ENCODE results near the gene G3BP1.
"Not testable (repeated sequence)": the region's sequence is repeated elsewhere in the genome, so short reads cannot be mapped to it uniquely, and the experiment has no call there.

Gene G3BP1

DNA sequence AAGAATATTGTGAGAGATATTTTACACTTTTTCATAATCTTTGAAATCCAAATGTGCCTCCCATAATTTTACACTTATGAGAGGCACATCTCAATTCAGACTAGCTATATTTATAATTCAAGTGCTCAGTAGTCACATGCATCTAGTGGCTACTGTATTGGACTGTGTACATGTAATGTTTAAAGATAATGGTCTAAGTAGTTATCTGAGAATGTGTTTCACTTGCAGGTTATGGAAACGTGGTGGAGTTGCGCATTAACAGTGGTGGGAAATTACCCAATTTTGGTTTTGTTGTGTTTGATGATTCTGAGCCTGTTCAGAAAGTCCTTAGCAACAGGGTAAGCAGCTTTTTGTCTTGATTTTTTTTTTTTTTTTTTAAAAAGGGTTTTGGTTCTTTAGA is 28.8 kb downstream of the G3BP1 start:
- DNase-seq, result no peak

DNA sequence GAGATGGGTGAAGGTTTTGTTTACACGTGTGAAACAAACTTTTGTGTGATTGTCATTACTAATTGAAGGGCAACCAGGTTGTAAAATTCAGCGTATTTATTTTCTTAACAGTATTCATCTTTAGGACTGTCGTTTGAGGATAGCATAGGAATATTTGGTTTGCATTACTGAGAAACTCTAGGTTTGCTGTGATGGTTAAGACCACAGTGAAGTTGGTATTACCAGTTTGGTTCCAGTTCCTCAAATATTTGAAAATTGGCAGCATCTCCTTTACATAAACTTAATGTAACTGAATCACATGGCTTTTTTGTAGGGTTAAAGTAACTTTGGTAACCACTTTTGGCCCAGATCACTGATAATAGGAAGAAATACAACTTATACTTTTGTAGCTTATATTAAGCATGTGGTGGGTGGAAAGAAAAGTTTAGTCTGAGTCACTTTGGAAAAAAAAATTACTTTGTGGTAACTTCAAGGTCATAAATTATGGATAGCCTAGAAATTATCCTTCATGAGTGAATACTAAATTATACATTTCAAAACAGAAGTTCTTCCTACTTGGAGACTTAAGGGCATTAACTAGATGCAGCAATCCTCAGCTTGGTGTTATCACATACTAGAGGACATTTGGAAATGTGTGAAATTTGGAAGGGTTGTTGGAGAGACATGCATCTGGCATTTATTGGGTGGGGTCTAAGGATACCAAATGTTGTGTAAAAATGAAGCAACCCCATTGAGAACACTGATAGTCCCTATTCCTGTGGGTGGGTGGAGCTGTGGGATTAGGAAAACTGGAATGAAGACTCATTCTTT is 33.9 kb downstream of the G3BP1 start:
- no peak for DNase-seq

DNA sequence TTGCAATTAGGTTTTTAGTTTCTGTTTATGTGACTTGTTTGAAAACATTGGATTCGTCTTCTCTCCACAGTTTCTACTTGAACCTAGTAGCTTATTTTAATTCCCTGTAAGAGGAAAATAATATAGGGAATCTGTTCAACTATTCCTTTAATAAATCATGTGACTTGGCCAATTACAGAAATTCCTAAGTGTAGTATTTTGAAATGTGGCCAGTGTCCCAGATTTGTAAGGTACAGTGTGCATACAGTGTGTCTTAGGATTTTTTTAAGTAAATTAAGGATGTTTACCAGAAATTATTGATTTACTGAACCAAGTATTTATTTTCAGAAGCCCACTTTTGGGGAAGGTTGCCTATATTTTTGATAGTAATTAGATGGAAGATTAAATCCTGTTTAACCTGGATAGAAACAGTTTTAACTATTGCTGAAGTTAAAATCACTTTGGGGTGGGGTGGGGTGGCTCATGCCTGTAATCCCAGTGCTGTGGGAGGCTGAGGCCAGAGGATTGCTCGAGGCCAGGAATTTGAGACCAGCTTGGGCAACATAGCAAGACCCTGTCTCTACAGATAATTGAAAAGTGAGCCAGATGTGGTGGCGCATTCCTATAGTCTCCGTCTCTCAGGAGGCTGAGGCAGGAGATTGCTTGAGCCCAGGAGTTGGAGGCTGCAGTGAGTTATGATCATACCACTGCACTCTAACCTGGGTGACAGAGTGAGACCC is 36.9 kb downstream of the G3BP1 start:
- DNase-seq, result no peak

DNA sequence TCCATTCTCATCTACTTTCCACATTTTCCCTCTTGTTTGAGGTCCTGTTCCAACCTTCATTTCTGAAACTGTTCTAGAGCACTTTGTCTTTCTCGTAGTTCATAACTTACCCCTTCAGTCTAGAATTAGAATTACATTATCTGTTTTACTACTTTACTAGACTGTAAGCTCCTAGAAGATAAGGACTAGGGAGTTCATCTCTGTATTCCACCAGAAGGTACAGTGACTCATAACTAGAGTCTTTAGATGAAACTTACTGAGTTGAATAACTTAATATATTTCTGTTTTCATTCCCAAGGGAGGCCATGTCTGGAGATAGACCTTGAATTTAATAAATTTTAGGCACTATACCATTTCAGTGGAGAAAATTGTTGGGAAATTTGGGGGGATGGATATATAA is 38.7 kb downstream of the G3BP1 start:
- no peak for DNase-seq

DNA sequence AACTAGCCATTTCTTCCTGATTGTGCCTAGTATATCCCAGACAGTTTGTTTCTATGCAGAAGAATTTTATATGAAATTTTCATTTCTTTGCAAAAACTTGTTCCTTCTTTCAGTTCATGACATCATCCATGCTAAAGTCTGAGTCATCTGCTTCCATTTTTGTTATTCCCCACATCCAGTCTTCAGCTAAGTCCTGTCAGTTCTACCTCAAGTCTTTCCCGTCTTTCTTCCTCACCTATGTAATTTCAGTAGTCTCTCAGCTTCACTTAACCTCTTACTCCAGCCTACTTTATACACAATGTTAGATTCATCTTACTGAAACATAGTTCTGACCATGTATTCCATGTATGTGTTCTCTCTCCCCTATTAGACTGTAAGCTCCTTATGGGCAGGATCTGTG is 39.1 kb downstream of the G3BP1 start:
- no peak for DNase-seq

DNA sequence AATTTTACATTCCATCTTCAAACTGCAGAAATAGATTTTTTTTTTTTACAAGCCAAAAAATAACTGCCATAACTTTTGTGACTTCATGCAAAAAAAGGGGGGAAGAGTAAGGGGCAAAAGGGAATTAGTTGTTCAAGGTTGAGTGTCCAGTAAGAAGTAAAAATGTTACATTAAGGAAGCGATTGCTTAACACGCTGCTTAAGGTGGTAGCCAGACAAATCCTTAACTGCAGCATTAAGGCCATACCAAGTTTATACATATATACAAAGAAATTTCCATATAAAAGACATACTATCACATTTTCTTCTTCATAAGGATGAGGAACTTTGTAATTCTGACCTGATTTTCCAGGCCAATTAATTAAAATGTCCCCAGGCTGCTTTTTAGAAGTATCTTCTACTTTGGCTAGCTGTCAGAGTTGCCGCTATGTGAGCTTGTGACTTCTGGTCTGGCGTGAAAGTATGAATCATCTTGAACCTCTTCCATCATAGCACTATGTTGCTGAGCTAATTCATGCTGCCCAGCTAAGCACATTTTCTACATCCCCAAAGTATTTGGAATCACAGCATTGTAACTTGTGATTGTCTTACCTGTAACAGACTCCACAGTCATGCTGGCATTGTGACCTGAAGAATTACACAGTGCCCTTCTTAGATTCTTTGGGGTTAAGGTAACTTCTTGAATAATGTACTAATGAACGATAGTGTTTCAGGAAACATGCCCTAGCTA is 40.0 kb downstream of the G3BP1 start:
- DNase-seq, result no peak

DNA sequence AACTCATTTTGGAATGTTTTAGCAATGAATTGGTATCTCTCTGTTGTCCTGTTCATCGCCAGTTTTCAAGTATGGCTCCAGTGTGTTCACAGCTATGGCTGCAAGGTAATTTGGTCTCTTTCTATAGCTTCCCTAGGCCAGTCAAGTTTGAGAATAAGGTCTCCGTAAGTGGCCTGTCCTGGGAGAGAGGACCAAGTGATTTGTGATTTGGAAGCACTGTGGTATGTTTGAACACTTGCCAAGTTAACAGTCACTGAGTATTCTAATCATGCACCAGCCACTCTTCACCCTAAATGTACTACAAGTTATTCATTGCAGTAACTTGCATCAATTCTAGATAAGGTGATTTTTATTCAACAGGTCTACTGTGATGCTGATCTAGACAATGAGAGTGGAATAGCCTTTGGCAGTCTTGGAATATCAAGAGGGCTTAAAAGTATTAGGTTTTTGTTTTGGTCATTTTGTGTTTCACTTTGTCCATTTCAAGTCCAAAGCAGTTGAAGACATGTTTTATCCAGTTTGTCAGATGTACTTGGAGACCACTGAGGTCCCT is 41.1 kb downstream of the G3BP1 start:
- DNase-seq, result no peak

DNA sequence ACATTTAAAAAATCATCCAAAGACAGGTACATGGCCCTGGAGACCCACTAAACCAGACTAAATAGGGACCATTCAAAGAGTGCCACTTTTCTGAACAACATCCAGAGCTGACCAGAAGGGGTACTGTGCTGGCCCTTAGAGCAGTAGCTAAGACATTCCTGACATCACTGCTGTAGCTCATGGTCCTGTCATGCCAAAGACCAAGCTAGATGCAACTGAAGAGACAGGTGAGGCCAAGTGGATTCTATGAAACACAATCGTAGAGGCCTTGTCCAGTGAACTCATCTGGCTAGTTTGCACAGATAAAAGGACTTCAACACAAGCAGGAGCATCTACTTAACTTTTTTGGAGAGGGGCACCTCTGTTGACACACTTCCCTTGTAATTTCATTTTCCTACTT is 43.3 kb downstream of the G3BP1 start:
- DNase-seq, result no peak

DNA sequence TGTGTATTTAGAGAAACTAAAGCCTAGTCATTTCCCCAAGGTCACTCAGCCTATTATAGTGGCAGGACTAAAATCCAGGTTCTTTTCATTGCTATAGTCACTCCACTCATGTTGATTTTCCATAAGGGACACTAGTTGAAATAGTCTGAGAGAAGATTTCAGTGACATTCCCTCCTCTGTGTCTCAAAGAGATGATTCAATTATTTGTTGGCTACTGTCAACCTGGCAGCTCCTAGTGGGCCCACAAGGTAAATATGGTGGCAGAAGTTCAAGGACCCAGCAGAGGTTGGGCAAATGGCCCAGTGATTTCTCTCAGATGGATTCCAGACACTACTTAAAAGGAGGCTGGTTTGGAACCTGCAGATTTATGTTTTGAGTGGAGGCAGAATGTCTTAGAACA is 48.1 kb downstream of the G3BP1 start:
- DNase-seq, result no peak

DNA sequence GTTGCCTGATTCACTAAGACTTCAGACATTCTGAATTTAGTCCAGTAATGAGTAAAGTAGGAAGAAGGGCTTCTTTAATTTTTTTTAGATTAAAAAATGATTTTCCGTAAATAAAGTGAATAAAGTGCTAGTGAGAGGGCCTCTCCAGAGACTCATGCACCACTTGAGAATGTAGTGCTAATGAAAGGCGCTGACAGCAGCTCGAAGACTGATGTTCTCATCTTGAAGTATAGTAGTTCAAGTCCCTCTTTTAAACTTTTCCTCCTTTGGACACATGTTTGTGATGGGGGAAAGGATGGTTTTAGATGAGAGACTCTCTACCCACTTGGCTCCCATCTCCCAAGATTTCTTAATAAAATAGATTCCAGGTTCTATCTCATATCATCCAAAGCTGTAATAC is 48.5 kb downstream of the G3BP1 start:
- no peak for DNase-seq

DNA sequence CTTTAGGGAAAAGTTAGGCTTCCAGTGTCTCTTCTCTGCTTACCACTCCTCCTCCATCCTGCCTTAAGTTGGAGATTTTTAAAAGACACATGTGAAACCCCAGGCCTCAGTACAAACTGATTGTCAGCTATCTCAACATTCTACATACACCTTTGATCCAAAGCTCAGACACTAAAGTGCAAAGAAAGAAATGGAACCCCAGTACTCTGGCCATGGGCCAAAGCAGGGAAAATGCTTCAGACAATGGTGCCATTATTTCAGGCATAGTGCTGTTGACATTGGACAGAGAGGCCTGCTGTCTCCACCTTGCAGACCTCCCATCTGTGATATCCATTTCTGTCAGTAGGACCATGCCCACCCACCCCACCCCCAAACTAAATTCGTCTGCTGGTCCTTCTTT is 49.1 kb downstream of the G3BP1 start:
- no peak for DNase-seq

DNA sequence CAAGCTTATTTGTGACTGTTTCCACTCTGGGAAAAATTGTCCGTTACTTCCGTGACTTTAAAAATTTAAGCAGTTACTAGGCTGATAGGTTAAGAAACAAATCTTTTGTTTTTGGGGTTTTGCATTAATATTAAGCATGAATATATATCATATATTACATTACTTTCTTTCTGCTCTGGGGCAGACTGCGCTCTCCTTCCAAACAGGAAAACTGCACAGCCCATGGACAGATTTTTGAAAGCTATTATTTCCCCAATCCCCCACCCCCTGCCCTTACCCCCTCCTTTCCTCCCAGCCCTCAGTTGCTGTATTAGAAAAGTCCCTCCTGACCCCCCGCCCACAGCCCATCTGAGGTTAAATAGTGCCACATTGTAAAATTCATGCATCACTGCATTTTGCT is 50.4 kb downstream of the G3BP1 start:
- no peak for DNase-seq

DNA sequence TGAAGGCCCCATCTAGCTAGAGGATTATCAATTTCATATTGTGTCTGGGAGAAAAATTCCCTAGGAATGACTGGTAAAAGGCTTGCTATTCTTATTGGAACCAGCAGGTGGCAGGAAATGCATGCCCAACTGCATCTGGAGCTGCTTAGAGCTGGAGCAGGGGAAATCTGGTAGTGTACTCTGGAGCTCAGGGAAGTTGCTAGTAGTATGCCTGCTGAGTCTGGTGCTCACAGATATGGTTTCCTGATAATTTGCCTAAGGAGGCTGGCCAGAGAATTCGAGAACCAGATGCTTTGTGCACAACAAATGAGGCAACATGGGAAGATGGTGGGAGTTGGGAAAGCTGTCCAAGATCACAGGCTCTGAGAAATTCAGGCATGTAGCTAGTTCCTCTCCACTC is 53.7 kb downstream of the G3BP1 start:
- peak; percentile 62 for DNase-seq

DNA sequence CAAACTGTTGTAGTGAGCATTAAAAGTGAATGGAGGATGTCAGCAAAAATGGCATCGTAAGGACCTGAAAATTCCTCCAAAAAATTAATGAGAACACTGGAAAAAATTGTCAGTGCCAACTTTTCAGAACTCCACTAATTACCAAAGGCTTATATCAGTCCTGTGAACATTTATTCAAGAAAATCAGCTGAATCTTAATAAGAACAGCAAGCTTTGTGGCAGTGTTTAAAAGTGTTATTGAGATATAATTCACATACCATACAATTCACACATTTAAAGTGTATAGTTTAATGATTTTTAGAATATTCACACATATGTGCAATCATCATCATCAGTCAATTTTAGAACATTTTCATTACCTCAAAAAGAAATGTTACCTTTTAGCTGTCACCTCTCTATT is 57.6 kb downstream of the G3BP1 start:
- no peak for DNase-seq

DNA sequence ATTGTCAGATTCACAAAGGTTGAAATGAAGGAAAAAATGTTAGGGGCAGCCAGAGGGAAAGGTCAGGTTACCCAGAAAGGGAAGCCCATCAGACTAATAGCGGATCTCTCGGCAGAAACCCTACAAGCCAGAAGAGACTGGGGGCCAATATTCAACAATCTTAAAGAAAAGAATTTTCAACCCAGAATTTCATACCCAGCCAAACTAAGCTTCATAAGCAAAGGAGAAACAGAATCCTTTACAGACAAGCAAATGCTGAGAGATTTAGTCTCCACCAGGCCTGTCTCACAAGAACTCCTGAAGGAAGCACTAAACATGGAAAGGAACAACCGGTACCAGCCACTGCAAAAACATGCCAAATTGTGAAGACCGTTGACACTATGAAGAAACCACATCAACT is 61.1 kb downstream of the G3BP1 start:
- not testable (repeated sequence) for DNase-seq

DNA sequence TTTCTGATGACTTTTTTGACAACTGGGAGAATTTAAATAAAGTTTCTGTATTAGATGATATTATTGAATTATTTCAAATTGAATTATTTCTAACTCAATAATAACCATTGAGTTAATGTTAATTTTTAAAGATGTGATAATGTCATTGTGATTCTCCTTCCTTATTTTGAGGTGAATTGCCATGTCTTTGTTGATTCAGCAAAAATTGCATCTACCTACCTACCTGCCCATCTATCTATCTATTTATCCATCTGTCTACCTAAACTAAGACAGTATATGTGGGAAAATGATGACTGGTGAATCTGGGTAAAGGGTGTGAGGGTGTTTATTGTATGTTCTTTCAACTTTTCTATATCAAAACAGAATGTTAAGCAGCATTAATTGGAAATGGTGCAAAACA is 75.0 kb downstream of the G3BP1 start:
- no peak for DNase-seq

DNA sequence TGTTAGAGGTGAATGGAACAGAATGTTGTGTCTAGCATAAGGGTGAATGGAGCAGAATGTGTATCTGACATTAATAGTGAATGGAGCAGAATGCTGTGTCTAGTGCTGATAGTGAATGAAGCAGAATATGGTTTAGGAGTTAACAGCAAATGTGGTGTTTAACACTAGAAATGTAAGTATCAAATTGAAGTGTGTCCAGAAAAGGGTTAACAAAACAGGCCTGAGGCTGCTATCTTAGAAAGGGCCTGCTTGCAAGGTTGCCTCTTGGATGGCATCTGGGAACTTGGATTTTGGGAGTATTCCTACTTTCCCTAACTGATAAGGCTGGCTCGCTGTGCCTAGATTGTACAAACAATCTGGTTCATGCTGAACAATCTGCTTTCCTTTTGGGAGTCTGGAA is 76.1 kb downstream of the G3BP1 start:
- no peak for DNase-seq

DNA sequence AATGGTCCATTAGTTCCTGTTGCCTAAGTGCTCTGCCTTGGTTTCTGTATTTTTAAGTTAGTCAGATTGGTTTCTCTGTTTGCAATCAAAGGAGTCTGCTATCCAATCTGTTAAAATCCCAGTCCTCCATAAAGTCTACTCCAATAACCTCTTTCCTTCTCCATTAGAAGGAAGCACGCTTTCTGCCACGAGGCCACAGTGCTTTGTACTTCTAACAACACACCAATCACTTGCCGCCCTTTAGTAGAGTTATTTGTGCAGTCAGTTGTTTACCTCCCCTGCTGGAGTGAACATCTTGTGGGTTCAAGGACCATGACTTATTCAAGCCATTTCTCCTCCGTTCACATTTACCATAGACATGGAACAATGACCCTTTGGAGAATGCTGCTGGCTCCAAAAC is 83.9 kb downstream of the G3BP1 start:
- DNase-seq, result no peak

DNA sequence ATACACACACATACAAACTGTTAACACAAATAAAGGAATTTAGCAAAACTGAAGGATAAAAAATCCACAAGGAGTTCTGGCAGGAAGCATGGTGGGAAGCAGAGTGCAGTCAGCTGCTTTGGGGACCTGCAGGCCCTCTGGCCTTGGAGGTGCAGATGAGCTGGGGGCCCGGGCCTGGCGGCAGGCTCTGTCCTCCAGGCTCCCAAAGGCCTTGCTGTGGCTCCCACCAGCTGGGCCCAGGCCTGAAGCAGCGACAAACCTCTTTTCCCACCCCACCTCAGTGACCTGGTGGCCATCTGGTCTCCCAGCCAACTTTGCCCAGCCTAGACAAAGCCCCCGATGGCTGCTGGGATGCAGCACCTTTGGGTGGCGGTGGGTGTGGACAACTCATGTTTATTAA is 85.1 kb downstream of the G3BP1 start:
- DNase-seq, result no peak

DNA sequence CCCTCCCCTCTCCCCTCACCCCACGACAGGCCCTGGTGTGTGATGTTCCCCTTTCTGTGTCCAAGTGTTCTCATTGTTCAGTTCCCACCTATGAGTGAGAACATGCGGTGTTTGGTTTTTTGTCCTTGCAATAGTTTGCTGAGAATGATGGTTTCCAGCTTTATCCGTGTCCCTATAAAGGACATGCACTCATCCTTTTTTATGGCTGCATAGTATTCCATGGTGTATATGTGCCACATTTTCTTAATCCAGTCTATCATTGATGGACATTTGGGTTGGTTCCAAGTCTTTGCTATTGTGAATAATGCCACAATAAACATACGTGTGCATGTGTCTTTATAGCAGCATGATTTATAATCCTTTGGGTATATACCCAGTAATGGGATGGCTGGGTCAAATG is 89.1 kb downstream of the G3BP1 start:
- DNase-seq, result not testable (repeated sequence)

Measured in left hindlimb (tissue), 1 donor.